HCT116 (cell line): ENCODE data around the gene FKBP1A. TPM values are rescaled to one million over a fixed set of nuclear protein-coding genes. Genes with fewer than 3 reads are reported as not detected.

ENCODE experiments used
- ATAC-seq: fragments of 200-7000 bp; cut with Tn5 transposase; 2 replicates; pipeline ENCODE4 v1.9.1; 2020; ENCODE audit warnings: mild to moderate bottlenecking, moderate library complexity
- BruUV-seq: library from RNA; stranded (reverse); fragments of 400-500 nt; replicated peaks from 2 replicates; lab custom pipeline; 2021; lab: Mats Ljungman, UMichigan
- CTCF ChIA-PET: fragments of 300-600 bp; sonication (Branson Sonifier 250); formaldehyde crosslinking; loops from one replicate; lab custom pipeline; 2021; ENCODE audit warnings: antibody characterized with exemption; lab: Charles Lee
- POLR2A ChIA-PET: fragments of 300-600, 350-600 bp; sonication (Branson Sonifier 250); formaldehyde crosslinking; loops from one replicate; lab custom pipeline; 2021; ENCODE audit warnings: antibody characterized with exemption; lab: Charles Lee
- RAD21 ChIA-PET, 2 experiments: fragments of 300-600 bp; sonication (Branson Sonifier 250); formaldehyde crosslinking; loops; one replicate each; lab custom pipeline; 2023; ENCODE audit warnings: low total read pairs in 2 of 2; ENCODE audit not compliant: uncharacterized antibody in 2 of 2, unreplicated experiment in 2 of 2, low non-redundant PET in 1 of 2; lab: Charles Lee
- DNase-seq: peaks from one replicate; pipeline ENCODE4 v3.0.0-alpha.2; 2010; ENCODE audit warnings: low read depth, low spot score
- H2AFZ ChIP-seq: fragments of 200-600 bp; shearing (Covaris generic), sonication (generic); 2 replicates; pipeline ENCODE4 v1.6.1; 2017; ENCODE audit warnings: low read depth, mixed run types, mixed read lengths, antibody characterized with exemption, low read length; ENCODE audit not compliant: poor library complexity, severe bottlenecking
- H3K27ac ChIP-seq: 2 replicates; pipeline ENCODE4 v1.5.1; 2012; ENCODE audit warnings: low read depth, low read length
- H3K27me3 ChIP-seq: fragments of 200-600 bp; sonication (generic); 2 replicates; pipeline ENCODE4 v1.6.1; 2016; ENCODE audit warnings: mixed run types, low read length, mixed read lengths; ENCODE audit not compliant: insufficient read depth
- H3K36me3 ChIP-seq, 2 experiments: fragments of 200-500 bp in 1 of 2; fragments of 200-600 bp in 1 of 2; sonication (Bioruptor generic) in 1 of 2; sonication (generic) in 1 of 2; 2 replicates each; pipeline versions ENCODE4 v1.5.1 to v1.6.1; 2014 to 2016; ENCODE audit warnings: low read length in 2 of 2, inconsistent platforms in 1 of 2, mixed read lengths in 1 of 2, mixed run types in 1 of 2; ENCODE audit not compliant: insufficient read depth in 2 of 2, control insufficient read depth in 1 of 2
- H3K4me1 ChIP-seq, 2 experiments: fragments of 200-600 bp in 1 of 2; sonication (generic) in 1 of 2; 2 replicates each; pipeline versions ENCODE4 v1.5.1 to v1.6.1; 2012 to 2017; ENCODE audit warnings: low read length in 2 of 2, inconsistent platforms in 1 of 2, mild to moderate bottlenecking in 1 of 2, mixed read lengths in 1 of 2, mixed run types in 1 of 2, moderate library complexity in 1 of 2; ENCODE audit not compliant: insufficient read depth in 2 of 2, control insufficient read depth in 1 of 2
- H3K4me2 ChIP-seq: fragments of 200-600 bp; sonication (generic); 2 replicates; pipeline ENCODE4 v1.6.1; 2017; ENCODE audit warnings: mixed run types, low read length, mixed read lengths
- H3K4me3 ChIP-seq, 2 experiments: fragments of 200-600 bp in 1 of 2; sonication (generic) in 1 of 2; replicated peaks in 1 of 2; 2 replicates each; pipeline ENCODE4 v1.5.1; 2011 to 2016; ENCODE audit warnings: low read length in 2 of 2, control low read depth in 1 of 2, low read depth in 1 of 2, mild to moderate bottlenecking in 1 of 2, mixed read lengths in 1 of 2, mixed run types in 1 of 2
- H3K79me2 ChIP-seq: fragments of 200-600 bp; sonication (generic); 2 replicates; pipeline ENCODE4 v1.6.1; 2017; ENCODE audit warnings: mild to moderate bottlenecking, mixed run types, low read length, moderate library complexity, mixed read lengths; ENCODE audit not compliant: insufficient read depth
- H3K9ac ChIP-seq: fragments of 200-600 bp; sonication (generic); 2 replicates; pipeline ENCODE4 v1.6.1; 2016; ENCODE audit warnings: low read length, mixed read lengths
- H3K9me2 ChIP-seq: fragments of 200-600 bp; sonication (generic), shearing (Covaris generic); 2 replicates; pipeline ENCODE4 v1.6.1; 2017; ENCODE audit warnings: mixed run types, mild to moderate bottlenecking, moderate library complexity; ENCODE audit not compliant: insufficient read depth
- H3K9me3 ChIP-seq, 2 experiments: fragments of 200-500 bp in 1 of 2; fragments of 200-600 bp in 1 of 2; sonication (Bioruptor generic) in 1 of 2; sonication (generic) in 1 of 2; 2 replicates each; pipeline ENCODE4 v1.6.1; 2014 to 2017; ENCODE audit warnings: low read length in 2 of 2, mixed read lengths in 2 of 2, inconsistent platforms in 1 of 2, low read depth in 1 of 2, mild to moderate bottlenecking in 1 of 2, mixed run types in 1 of 2, moderate library complexity in 1 of 2; ENCODE audit not compliant: control insufficient read depth in 1 of 2, insufficient read depth in 1 of 2
- H4K20me1 ChIP-seq: fragments of 200-600 bp; sonication (generic), shearing (Covaris generic); 2 replicates; pipeline ENCODE4 v1.6.1; 2017; ENCODE audit warnings: mixed run types, mild to moderate bottlenecking, moderate library complexity; ENCODE audit not compliant: insufficient read depth
- ATF3 ChIP-seq: IDR thresholded peaks from 2 replicates; pipeline ENCODE4 v1.6.1; 2012
- CBX3 ChIP-seq: IDR thresholded peaks from 2 replicates; pipeline ENCODE4 v1.6.1; 2012; ENCODE audit warnings: low read depth
- CEBPB ChIP-seq: IDR thresholded peaks from 2 replicates; pipeline ENCODE4 v1.6.1; 2012; ENCODE audit warnings: low read depth
- CTCF ChIP-seq, 3 experiments: fragments of 200-600 bp in 1 of 3; sonication (generic) in 1 of 3; IDR thresholded peaks in 2 of 3; conservative IDR thresholded peaks in 1 of 3; 2 replicates each; pipeline ENCODE4 v1.5.1; 2012 to 2017; ENCODE audit warnings: low read depth in 2 of 3, low read length in 2 of 3, antibody characterized with exemption in 1 of 3, borderline replicate concordance in 1 of 3, control low read depth in 1 of 3, mild to moderate bottlenecking in 1 of 3, mixed read lengths in 1 of 3, mixed run types in 1 of 3, moderate library complexity in 1 of 3; ENCODE audit not compliant: insufficient read depth in 1 of 3
- EGR1 ChIP-seq: IDR thresholded peaks from 2 replicates; pipeline ENCODE4 v1.6.1; 2012; ENCODE audit warnings: low read depth
- ELF1 ChIP-seq: IDR thresholded peaks from 2 replicates; pipeline ENCODE4 v1.6.1; 2012; ENCODE audit warnings: low read depth, borderline replicate concordance
- EZH2 ChIP-seq: fragments of 200-600 bp; sonication (generic); IDR thresholded peaks from 2 replicates; pipeline ENCODE4 v1.6.1; 2017; ENCODE audit warnings: antibody characterized with exemption, mixed run types
- EZH2phosphoT487 ChIP-seq: fragments of 200-600 bp; IDR thresholded peaks from 2 replicates; pipeline ENCODE4 v1.6.1; 2018; ENCODE audit warnings: antibody characterized with exemption, borderline replicate concordance
- FOSL1 ChIP-seq: IDR thresholded peaks from 2 replicates; pipeline ENCODE4 v1.6.1; 2012; ENCODE audit warnings: low read depth
- POLR2A ChIP-seq: IDR thresholded peaks from 2 replicates; pipeline ENCODE4 v1.7.0; 2011; ENCODE audit warnings: borderline replicate concordance; ENCODE audit not compliant: insufficient read depth, insufficient read length; ENCODE audit errors: extremely low read depth
- POLR2AphosphoS5 ChIP-seq: IDR thresholded peaks from 2 replicates; pipeline ENCODE4 v1.6.1; 2011; ENCODE audit warnings: mild to moderate bottlenecking, low read depth, low read length, moderate library complexity
- RAD21 ChIP-seq: IDR thresholded peaks from 2 replicates; pipeline ENCODE4 v1.6.1; 2012; ENCODE audit warnings: low read depth, mild to moderate bottlenecking
- SP1 ChIP-seq: IDR thresholded peaks from 2 replicates; pipeline ENCODE4 v1.6.1; 2012; ENCODE audit warnings: low read depth
- SRF ChIP-seq: IDR thresholded peaks from 2 replicates; pipeline ENCODE4 v1.6.1; 2012; ENCODE audit warnings: low read depth
- ZBTB33 ChIP-seq: IDR thresholded peaks from 2 replicates; pipeline ENCODE4 v1.6.1; 2011; ENCODE audit warnings: mild to moderate bottlenecking, low read length, moderate library complexity; ENCODE audit not compliant: insufficient replicate concordance; ENCODE audit errors: extremely low read depth
- ZFX ChIP-seq: fragments of 450-650 bp; IDR thresholded peaks from 2 replicates; pipeline ENCODE4 v1.6.1; 2017
- ZNF274 ChIP-seq: fragments of 200-500 bp; sonication (Bioruptor generic); IDR thresholded peaks from 2 replicates; pipeline ENCODE4 v1.6.1; 2014; ENCODE audit warnings: mild to moderate bottlenecking, low read depth, low read length, inconsistent platforms
- intact Hi-C: fragments of 100-400 bp; cut with micrococcal nuclease; formaldehyde crosslinking; loops from 2 replicates; pipeline ENCODE4 v1.10.0; 2022
- total RNA-seq: library from RNA; stranded (reverse); gene quantifications from one replicate; pipeline ENCODE4 v1.2.1, GENCODE V29; 2021; ENCODE audit not compliant: unreplicated experiment

Gene FKBP1A
- total RNA-seq, 1 experiment from 2014 or later, result 259 TPM

- H3K4me3 ChIP-seq, result no peak overlapping the region
- ChIA-PET CTCF (interaction anchor here (0.6 to 0.9 kb wide), 2 partner anchors 24 to 44 kb away, joined by 3 read pairs; no protein-coding TSS in a partner anchor), RAD21 (no interaction called here), POLR2A (interaction anchor here (1.2 kb wide), 1 partner anchor 31 kb away, joined by 3 read pairs; the partner anchor contains the start of gene FKBP1A)
- no TSS peak for BruUV-seq
- ATAC-seq (peak; percentile 90), DNase-seq (peak; percentile 67)
- intact Hi-C loops, result no loop called here
- peak overlapping the region; percentile 3; the same call in 1 of the 2 replicates for H3K27ac ChIP-seq
- H3K27me3 ChIP-seq, result no peaks in the 10 kb centered on the region
- no peak overlapping the region for H2AFZ ChIP-seq
- no peak for TF ChIP-seq ZNF274
- no peak for TF ChIP-seq POLR2A
- TF ChIP-seq CEBPB, result no peak
- no peak for TF ChIP-seq EZH2
- no peak for TF ChIP-seq EZH2phosphoT487
- TF ChIP-seq ELF1, result peak; percentile 32
- no peak for TF ChIP-seq SRF
- no peak for TF ChIP-seq ZFX
- no peak for TF ChIP-seq FOSL1
- TF ChIP-seq SP1, result no peak
- no peak for TF ChIP-seq ZBTB33
- TF ChIP-seq POLR2AphosphoS5, result no peak
- TF ChIP-seq ATF3, result no peak
- TF ChIP-seq CBX3, result no peak
- peak in 1 of 3 experiments; percentile 40; a peak in 2 of 6 replicates for TF ChIP-seq CTCF (IDR thresholded peaks at IDR 0.05 in 2 of 3, conservative IDR thresholded peaks at IDR 0.05 in 1 of 3; ENCODE audit: borderline replicate concordance in 1 of 3, insufficient read depth in 1 of 3, low read depth in 2 of 3, low read length in 2 of 3)
- no peak for TF ChIP-seq RAD21
- TF ChIP-seq EGR1, result no peak
- no peaks in the 10 kb centered on the region for H4K20me1 ChIP-seq
- H3K36me3 ChIP-seq, result no peaks in the 10 kb centered on the region
- H3K4me2 ChIP-seq, result peak overlapping the region; percentile 16; the same call in 1 of the 2 replicates
- peaks cover 4 to 12% of the 10 kb centered on the region in 2 experiments; a peak in 3 of 4 replicates for H3K4me1 ChIP-seq
- no peaks in the 10 kb centered on the region for H3K79me2 ChIP-seq
- peaks cover 0 to 8% of the 10 kb centered on the region in 2 experiments; a peak in 1 of 4 replicates for H3K9me3 ChIP-seq
- H3K9me2 ChIP-seq, result no peaks in the 10 kb centered on the region
- H3K9ac ChIP-seq, result no peak overlapping the region
Measured at GRCh38 chr20:1423625-1424106, 30.8 kb upstream of the FKBP1A start.
